Neuronal stem cell (in vitro differentiated cells): Measurements from ENCODE around the gene ACTR3.

Experiments used
- DNase-seq: peaks from one replicate; pipeline ENCODE4 v3.0.0-alpha.2; 2013; ENCODE audit warnings: low spot score
- H2AFZ ChIP-seq: one replicate; pipeline ENCODE4 v1.6.1; 2013; ENCODE audit warnings: mild to moderate bottlenecking, low read length, inconsistent platforms
- H2AK5ac ChIP-seq: 2 replicates; pipeline ENCODE4 v1.6.1; 2013; ENCODE audit warnings: low read depth, mild to moderate bottlenecking, inconsistent platforms, low read length, moderate library complexity, mixed read lengths
- H2BK120ac ChIP-seq: 2 replicates; pipeline ENCODE4 v1.6.1; 2013; ENCODE audit warnings: low read depth, mild to moderate bottlenecking, inconsistent platforms, low read length, moderate library complexity, mixed read lengths
- H2BK12ac ChIP-seq: one replicate; pipeline ENCODE4 v1.6.1; 2013; ENCODE audit warnings: low read length, inconsistent platforms
- H2BK15ac ChIP-seq: 2 replicates; pipeline ENCODE4 v1.6.1; 2013; ENCODE audit warnings: mild to moderate bottlenecking, low read length, inconsistent platforms, mixed read lengths
- H2BK5ac ChIP-seq: one replicate; pipeline ENCODE4 v1.6.1; 2013; ENCODE audit warnings: inconsistent platforms, mild to moderate bottlenecking, low read length, moderate library complexity
- H3K14ac ChIP-seq: one replicate; pipeline ENCODE4 v1.6.1; 2013; ENCODE audit warnings: low read length, inconsistent platforms
- H3K18ac ChIP-seq: 2 replicates; pipeline ENCODE4 v1.6.1; 2013; ENCODE audit warnings: low read length, inconsistent platforms
- H3K23ac ChIP-seq: 2 replicates; pipeline ENCODE4 v1.6.1; 2013; ENCODE audit warnings: low read depth, mild to moderate bottlenecking, mixed read lengths, low read length, inconsistent platforms; ENCODE audit not compliant: poor library complexity
- H3K27ac ChIP-seq: replicated peaks from 3 replicates; pipeline ENCODE4 v1.5.1; 2013; ENCODE audit warnings: low read length, inconsistent platforms
- H3K27me3 ChIP-seq, 3 experiments: 2 replicates each; pipeline ENCODE4 v1.6.1; 2013; ENCODE audit warnings: low read length in 3 of 3, mild to moderate bottlenecking in 2 of 3, inconsistent platforms in 1 of 3, low read depth in 1 of 3, mixed read lengths in 1 of 3, moderate library complexity in 1 of 3; ENCODE audit not compliant: control insufficient read depth in 3 of 3, insufficient read depth in 3 of 3
- H3K36me3 ChIP-seq, 2 donors: replicated peaks in 1 of 2; 2 replicates each; pipeline ENCODE4 v1.6.1; 2013; ENCODE audit warnings: low read length in 2 of 2; ENCODE audit not compliant: control insufficient read depth in 2 of 2, insufficient read depth in 2 of 2
- H3K4ac ChIP-seq: 2 replicates; pipeline ENCODE4 v1.6.1; 2013; ENCODE audit warnings: inconsistent platforms, mild to moderate bottlenecking, low read length, moderate library complexity
- H3K4me1 ChIP-seq, 2 donors: 1 replicate in 1 of 2; 2 replicates in 1 of 2; pipeline ENCODE4 v1.6.1; 2013; ENCODE audit warnings: low read length in 2 of 2, low read depth in 1 of 2; ENCODE audit not compliant: control insufficient read depth in 2 of 2, insufficient read depth in 1 of 2
- H3K4me2 ChIP-seq: one replicate; pipeline ENCODE4 v1.6.1; 2013; ENCODE audit warnings: mild to moderate bottlenecking, low read length, inconsistent platforms; ENCODE audit not compliant: insufficient read depth, poor library complexity, severe bottlenecking
- H3K4me3 ChIP-seq, 2 donors: 2 replicates each; pipeline ENCODE4 v1.5.1; 2013; ENCODE audit warnings: low read length in 2 of 2, mild to moderate bottlenecking in 2 of 2, inconsistent platforms in 1 of 2, moderate library complexity in 1 of 2
- H3K79me1 ChIP-seq: one replicate; pipeline ENCODE4 v1.6.1; 2013; ENCODE audit warnings: low read depth, mild to moderate bottlenecking, inconsistent platforms, low read length, moderate library complexity
- H3K9ac ChIP-seq: one replicate; pipeline ENCODE4 v1.6.1; 2013; ENCODE audit warnings: mild to moderate bottlenecking, low read depth, low read length, inconsistent platforms; ENCODE audit not compliant: poor library complexity
- H3K9me3 ChIP-seq, 2 donors: replicated peaks in 1 of 2; 2 replicates each; pipeline versions ENCODE3 to v1.6.1; 2013; ENCODE audit warnings: low read length in 2 of 2, mild to moderate bottlenecking in 2 of 2, inconsistent platforms in 1 of 2, low read depth in 1 of 2, mixed read lengths in 1 of 2, moderate library complexity in 1 of 2; ENCODE audit not compliant: control insufficient read depth in 2 of 2, insufficient read depth in 1 of 2
- H4K8ac ChIP-seq: one replicate; pipeline ENCODE4 v1.6.1; 2013; ENCODE audit warnings: low read depth, mild to moderate bottlenecking, inconsistent platforms, low read length, moderate library complexity
- H4K91ac ChIP-seq: one replicate; pipeline ENCODE4 v1.6.1; 2013; ENCODE audit warnings: low read length, low read depth, mild to moderate bottlenecking, inconsistent platforms; ENCODE audit not compliant: poor library complexity
- WGBS, 2 donors: extraction: QIAGEN DNeasy Blood & Tissue Kit; methylation state at CpG; one replicate each; pipeline ENCODE4 v1.1.7; 2013; ENCODE audit warnings: missing lambda C conversion rate in 2 of 2, mixed read lengths in 1 of 2; ENCODE audit not compliant: insufficient read length in 2 of 2, insufficient replicate concordance in 1 of 2; ENCODE audit errors: extremely low coverage in 2 of 2; 5-methylcytosine and 5-hydroxymethylcytosine counted together

ACTR3 gene

GRCh38 chr2:113978524-113979190, 88.8 kb downstream of the ACTR3 start:
- no CpG with 5 or more reads among the region's 20 CpGs for WGBS, 2 donors
- H3K4me3 ChIP-seq, result no peak overlapping the region
- H3K27ac ChIP-seq, result no peak overlapping the region

DNA sequence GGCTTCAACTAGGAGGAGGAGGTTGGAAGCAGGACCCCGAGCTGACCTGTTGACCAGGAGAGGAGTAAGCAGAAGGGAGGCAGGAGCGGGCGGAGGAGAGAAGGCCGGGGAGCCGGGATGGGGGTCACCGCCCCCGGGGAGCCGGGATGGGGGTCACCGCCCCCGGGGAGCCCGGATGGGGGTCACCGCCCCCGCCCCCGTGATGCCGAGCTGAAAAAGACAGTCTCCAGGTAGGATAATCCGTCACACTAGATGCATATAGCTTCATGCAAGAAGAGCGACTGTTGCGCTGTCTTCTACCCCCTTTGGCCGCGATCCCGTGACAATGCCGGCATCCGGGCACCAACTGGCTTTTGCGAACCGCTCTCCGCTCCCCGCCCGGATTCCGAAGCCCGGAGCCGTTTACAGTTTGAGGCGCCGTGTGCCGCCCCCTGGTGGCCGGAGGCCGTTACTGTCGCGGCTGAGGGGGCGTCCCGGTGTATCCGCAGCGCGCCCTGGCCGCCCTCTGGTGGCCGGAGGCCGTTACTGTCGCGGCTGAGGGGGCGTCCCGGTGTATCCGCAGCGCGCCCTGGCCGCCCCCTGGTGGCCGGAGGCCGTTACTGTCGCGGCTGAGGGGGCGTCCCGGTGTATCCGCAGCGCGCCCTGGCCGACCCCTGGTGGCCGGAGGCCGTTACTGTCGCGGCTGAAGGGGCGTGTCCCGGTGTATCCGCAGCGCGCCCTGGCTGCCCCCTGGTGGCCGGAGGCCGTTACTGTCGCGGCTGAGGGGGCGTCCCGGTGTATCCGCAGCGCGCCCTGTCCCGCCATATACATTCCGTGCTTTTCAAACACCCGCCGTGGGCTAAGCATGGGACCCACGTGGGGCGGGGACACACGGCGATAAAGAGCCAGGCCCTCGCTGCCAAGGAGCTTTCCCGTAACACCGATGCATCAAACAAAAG, 89.6 kb downstream of the ACTR3 start:
- H3K4ac ChIP-seq, result no peak overlapping the region
- DNase-seq, result no peak
- H3K9ac ChIP-seq, result no peak overlapping the region

More at GRCh38 chr2:113978524-113979190, 88.8 kb downstream of the ACTR3 start:
- Histone ChIP-seq H3K9ac (no peak overlapping the region), H3K4ac (no peak overlapping the region), H3K9me3 (peaks cover 2 to 7% of the 10 kb centered on the region in 2 donors), H3K27me3 (no peaks in the 10 kb centered on the region), H4K91ac (no peak overlapping the region), H2BK5ac (no peak overlapping the region), H2BK120ac (no peak overlapping the region), H2AK5ac (peak overlapping the region; percentile 2), H2BK12ac (no peak overlapping the region), H3K36me3 (peaks cover 0 to 9% of the 10 kb centered on the region in 2 donors), H3K4me1 (peaks cover 0 to 2% of the 10 kb centered on the region in 2 donors), H3K14ac (no peak overlapping the region), H2AFZ (no peak overlapping the region), H2BK15ac (no peak overlapping the region), H3K23ac (no peak overlapping the region), H3K18ac (no peak overlapping the region), H3K79me1 (no peaks in the 10 kb centered on the region), H3K4me2 (no peak overlapping the region), H4K8ac (no peak overlapping the region)
- DNase-seq, result no peak

GRCh38 chr2:113980946-113981345, 91.1 kb downstream of the ACTR3 start:
- no peak overlapping the region for H3K4me3 ChIP-seq
- no peak for DNase-seq
- H3K9ac ChIP-seq, result no peak overlapping the region
- no peaks in the 10 kb centered on the region for H3K27me3 ChIP-seq
- H3K18ac ChIP-seq, result no peak overlapping the region
- no peak overlapping the region for H3K4ac ChIP-seq
- no peak overlapping the region for H2BK5ac ChIP-seq
- H3K27ac ChIP-seq, result no peak overlapping the region
- H2BK120ac ChIP-seq, result no peak overlapping the region
- H4K91ac ChIP-seq, result no peak overlapping the region
- WGBS, 2 donors, result no CpG with 5 or more reads among the region's 4 CpGs
- no peak overlapping the region for H2BK15ac ChIP-seq
- H4K8ac ChIP-seq, result no peak overlapping the region
- no peaks in the 10 kb centered on the region for H3K79me1 ChIP-seq
- H3K4me1 ChIP-seq, result peaks cover 0 to 2% of the 10 kb centered on the region in 2 donors
- no peak overlapping the region for H3K4me2 ChIP-seq
- H2AFZ ChIP-seq, result no peak overlapping the region
- no peaks in the 10 kb centered on the region for H3K36me3 ChIP-seq
- H3K9me3 ChIP-seq, result peaks cover 2 to 7% of the 10 kb centered on the region in 2 donors
- H3K14ac ChIP-seq, result no peak overlapping the region
- no peak overlapping the region for H2AK5ac ChIP-seq
- no peak overlapping the region for H2BK12ac ChIP-seq
- no peak overlapping the region for H3K23ac ChIP-seq

More for the DNA sequence above, 89.6 kb downstream of the ACTR3 start:
- Histone ChIP-seq H3K23ac (no peak overlapping the region), H2BK12ac (no peak overlapping the region), H2BK120ac (no peak overlapping the region), H3K27me3 (no peaks in the 10 kb centered on the region), H3K4me1 (peaks cover 0 to 2% of the 10 kb centered on the region in 2 donors), H3K4me3 (no peak overlapping the region), H3K27ac (no peak overlapping the region), H3K79me1 (no peaks in the 10 kb centered on the region), H2BK15ac (no peak overlapping the region), H3K4me2 (no peak overlapping the region), H3K36me3 (peaks cover 0 to 9% of the 10 kb centered on the region in 2 donors), H2AK5ac (no peak overlapping the region), H2BK5ac (no peak overlapping the region), H2AFZ (no peak overlapping the region), H4K8ac (no peak overlapping the region), H3K9me3 (peaks cover 2 to 7% of the 10 kb centered on the region in 2 donors), H3K18ac (no peak overlapping the region), H4K91ac (no peak overlapping the region), H3K14ac (no peak overlapping the region)
- no CpG with 5 or more reads among the region's 93 CpGs for WGBS, 2 donors
